A549 (cell line): ENCODE data around the gene SZT2. TPM values are rescaled to one million over a fixed set of nuclear protein-coding genes. Genes with fewer than 3 reads are reported as not detected.
A peak's percentile ranks its signal among the peaks of the same experiment; 100 is the strongest.

ENCODE experiments used
- ATAC-seq, 2 experiments: fragments of 200-7000 bp in 1 of 2; fragments of >200 bp in 1 of 2; cut with Nextera tagmentation in 1 of 2; cut with Tn5 transposase in 1 of 2; 3 replicates each; pipeline versions ENCODE4 v1.8.0 to v1.9.1; 2018 to 2020; ENCODE audit warnings: mild to moderate bottlenecking in 1 of 2, moderate library complexity in 1 of 2
- CTCF ChIA-PET: fragments of 300-600 bp; sonication (Branson Sonifier 250); formaldehyde crosslinking; extraction: SDS; loops from one replicate; lab custom pipeline; 2021; ENCODE audit warnings: antibody characterized with exemption, inconsistent platforms; lab: Yijun Ruan, JAX
- POLR2A ChIA-PET: fragments of 350-600 bp; formaldehyde crosslinking; extraction: SDS; loops from one replicate; lab custom pipeline; 2021; ENCODE audit warnings: antibody characterized with exemption, inconsistent platforms; lab: Yijun Ruan, JAX
- DNase-seq, 2 experiments: peaks; one replicate each; pipeline versions ENCODE4 v3.0.0 to v3.0.0-alpha.2; 2011 to 2016; ENCODE audit warnings: low read depth in 1 of 2, low spot score in 1 of 2
- FAIRE-seq: peaks from 2 replicates; lab custom pipeline; 2011; peaks lifted over from hg19 to GRCh38; lab: Jason Lieb, UNC
- H3K27ac ChIP-seq, 2 experiments: fragments of >200 bp; sonication (Bioruptor Twin); formaldehyde crosslinking; 3 replicates each; pipeline ENCODE4 v1.5.1; 2016 to 2017
- H3K4me1 ChIP-seq: fragments of >200 bp; sonication (Bioruptor Twin); formaldehyde crosslinking; 3 replicates; pipeline ENCODE4 v1.6.1; 2016
- H3K4me2 ChIP-seq: fragments of >200 bp; sonication (Bioruptor Twin); formaldehyde crosslinking; 3 replicates; pipeline ENCODE4 v1.6.1; 2016
- H3K4me3 ChIP-seq: fragments of >200 bp; sonication (Bioruptor Twin); formaldehyde crosslinking; 3 replicates; pipeline ENCODE4 v1.5.1; 2016
- H3K9me3 ChIP-seq: fragments of >200 bp; sonication (Bioruptor Twin); formaldehyde crosslinking; 3 replicates; pipeline ENCODE4 v1.6.1; 2016
- CBX8 ChIP-seq: fragments of 200-600 bp; sonication (generic); IDR thresholded peaks from 2 replicates; pipeline ENCODE4 v1.6.1; 2016
- CEBPB ChIP-seq, 2 experiments: fragments of >200 bp in 1 of 2; sonication (Bioruptor Twin) in 1 of 2; formaldehyde crosslinking in 1 of 2; IDR thresholded peaks; 2 replicates each; pipeline ENCODE4 v1.6.1; 2012 to 2016
- CHD4 ChIP-seq: fragments of 200-600 bp; sonication (generic); IDR thresholded peaks from 2 replicates; pipeline ENCODE4 v1.6.1; 2016; ENCODE audit warnings: antibody characterized with exemption, mild to moderate bottlenecking, borderline replicate concordance
- ELK1 ChIP-seq: fragments of 150-350 bp; IDR thresholded peaks from 2 replicates; pipeline ENCODE4 v1.6.1; 2014; ENCODE audit warnings: low read depth, mild to moderate bottlenecking, low read length
- EP300 ChIP-seq, 2 experiments: fragments of >200 bp; sonication (Bioruptor Twin); formaldehyde crosslinking; IDR thresholded peaks; 2 replicates in 1 of 2; 3 replicates in 1 of 2; pipeline ENCODE4 v1.6.1; 2016 to 2017
- FOXS1 ChIP-seq: fragments of 250-450 bp; sonication (Bioruptor Pico); IDR thresholded peaks from 2 replicates; pipeline ENCODE4 v1.5.0; 2020; ENCODE audit warnings: mild to moderate bottlenecking, moderate library complexity
- HDAC2 ChIP-seq: fragments of 200-600 bp; sonication (generic); IDR thresholded peaks from 2 replicates; pipeline ENCODE4 v1.6.1; 2016
- HES2 ChIP-seq: fragments of >200 bp; sonication (Bioruptor Twin); formaldehyde crosslinking; IDR thresholded peaks from 2 replicates; pipeline ENCODE4 v1.6.1; 2016
- HEYL ChIP-seq: fragments of 250-450 bp; sonication (Bioruptor Pico); IDR thresholded peaks from 2 replicates; pipeline ENCODE4 v1.8.0; 2021; ENCODE audit warnings: mild to moderate bottlenecking, moderate library complexity
- HOXA7 ChIP-seq: fragments of 250-450 bp; sonication (Bioruptor Pico); IDR thresholded peaks from 2 replicates; pipeline ENCODE4 v1.5.0; 2020; ENCODE audit warnings: mild to moderate bottlenecking, moderate library complexity
- HOXB5 ChIP-seq: fragments of 250-450 bp; sonication (Bioruptor Pico); IDR thresholded peaks from 2 replicates; pipeline ENCODE4 v1.5.0; 2020; ENCODE audit warnings: mild to moderate bottlenecking, moderate library complexity
- KDM1A ChIP-seq: fragments of 200-600 bp; sonication (generic); IDR thresholded peaks from 2 replicates; pipeline ENCODE4 v1.6.1; 2016; ENCODE audit warnings: low read depth, mild to moderate bottlenecking
- KDM5A ChIP-seq: fragments of 200-600 bp; sonication (generic); IDR thresholded peaks from 2 replicates; pipeline ENCODE4 v1.6.1; 2016; ENCODE audit warnings: antibody characterized with exemption, mild to moderate bottlenecking
- NR3C1 ChIP-seq: fragments of >200 bp; sonication (Bioruptor Twin); formaldehyde crosslinking; IDR thresholded peaks from 3 replicates; pipeline ENCODE4 v1.6.1; 2017
- PBX3 ChIP-seq: IDR thresholded peaks from 2 replicates; pipeline ENCODE4 v1.6.1; 2012
- PHF8 ChIP-seq: fragments of 200-600 bp; sonication (generic); IDR thresholded peaks from 2 replicates; pipeline ENCODE4 v1.6.1; 2016; ENCODE audit warnings: low read depth, mild to moderate bottlenecking, antibody characterized with exemption, moderate library complexity, borderline replicate concordance
- POLR2A ChIP-seq: IDR thresholded peaks from 2 replicates; pipeline ENCODE4 v1.6.1; 2012; ENCODE audit warnings: mild to moderate bottlenecking, low read length
- RAD21 ChIP-seq, 2 experiments: fragments of >200 bp in 1 of 2; sonication (Bioruptor Twin) in 1 of 2; formaldehyde crosslinking in 1 of 2; IDR thresholded peaks in 1 of 2; conservative IDR thresholded peaks in 1 of 2; 2 replicates in 1 of 2; 3 replicates in 1 of 2; pipeline ENCODE4 v1.6.1; 2012 to 2018; ENCODE audit warnings: inconsistent platforms in 1 of 2
- SMC3 ChIP-seq: fragments of >200 bp; sonication (Bioruptor Twin); formaldehyde crosslinking; IDR thresholded peaks from 3 replicates; pipeline ENCODE4 v1.6.1; 2018; ENCODE audit warnings: inconsistent platforms
- ZNF302 ChIP-seq: fragments of 250-450 bp; sonication (Bioruptor Pico); IDR thresholded peaks from 2 replicates; pipeline ENCODE4 v1.9.0; 2021; ENCODE audit warnings: inconsistent platforms, mild to moderate bottlenecking, moderate library complexity
- WGBS: methylation state at CpG from one replicate; pipeline ENCODE4 v1.1.6; 2017; ENCODE audit errors: missing lambda C conversion rate; 5-methylcytosine and 5-hydroxymethylcytosine counted together
- polyA plus RNA-seq, 4 experiments: library from polyadenylated mRNA; depleted of rRNA in 3 of 4; stranded (reverse); fragments of >200 nt; fragmentation: RNase III in 1 of 4; extraction: RNeasy Plus Mini Kit Qiagen cat#74134 plus additional on column Dnase treatment in 1 of 4; gene quantifications; 2 replicates in 3 of 4; 3 replicates in 1 of 4; pipeline ENCODE4 v1.2.3, GENCODE V29; 2011 to 2017
- TF ChIP-seq, protein P1 (sequence below): fragments of 250-450 bp; sonication (Bioruptor Pico); IDR thresholded peaks from 2 replicates; pipeline ENCODE4 v1.5.0; 2021; ENCODE audit warnings: mild to moderate bottlenecking, moderate library complexity, borderline replicate concordance
- TF ChIP-seq, protein P2 (sequence below): fragments of 450-650 bp; IDR thresholded peaks from 2 replicates; pipeline ENCODE4 v1.6.1; 2014; ENCODE audit warnings: antibody characterized with exemption

Gene SZT2
- polyA plus RNA-seq, 2 of the 4 experiments (the other 2 are of a cell fraction), result 6.1 to 6.5 TPM

- no peaks in the 10 kb centered on the region for H3K9me3 ChIP-seq
- CTCF ChIA-PET, result interaction anchor here (1.2 kb wide), 1 partner anchor 111 kb away, joined by 3 read pairs; no protein-coding TSS in a partner anchor
- H3K4me2 ChIP-seq, result no peak overlapping the region
- DNase-seq (no peak), ATAC-seq (no peak), FAIRE-seq (no peak)
- H3K4me1 ChIP-seq, result no peaks in the 10 kb centered on the region; the same call in 2 of the 3 replicates
- WGBS, result 97% methylated on average over 8 of the region's 16 CpGs
- TF ChIP-seq SMC3 (no peak), NR3C1 (no peak), CHD4 (no peak), POLR2A (no peak), FOXS1 (CRISPR knock-in tag) (no peak), CBX8 (no peak), CEBPB (IDR thresholded peaks at IDR 0.05) (no peak), EP300 (IDR thresholded peaks at IDR 0.05) (no peak), KDM5A (no peak), HOXB5 (CRISPR knock-in tag) (no peak), HES2 (no peak), HDAC2 (no peak), ZNF302 (CRISPR knock-in tag) (no peak), PHF8 (no peak), KDM1A (no peak)
- H3K27ac ChIP-seq, result no peak overlapping the region
- POLR2A ChIA-PET, result no interaction called here
- no peak overlapping the region for H3K4me3 ChIP-seq
These were observed 53.7 kb downstream of the SZT2 start for GRCh38 chr1:43443197-43443946.

- no peak for TF ChIP-seq CHD4
- no peak overlapping the region for H3K27ac ChIP-seq
- CTCF ChIA-PET, result interaction anchor here (1.2 kb wide), 1 partner anchor 110 kb away, joined by 3 read pairs; no protein-coding TSS in a partner anchor
- no peak for DNase-seq
- no peak overlapping the region for H3K4me2 ChIP-seq
- POLR2A ChIA-PET, result interaction anchor here (0.6 to 1.0 kb wide), 2 partner anchors 81 to 113 kb away, joined by 3 to 6 read pairs; no protein-coding TSS in a partner anchor
- WGBS, result 90% methylated on average over 13 of the region's 13 CpGs
- ATAC-seq, result no peak; a peak in 1 of 6 replicates
- no peaks in the 10 kb centered on the region; the same call in 2 of the 3 replicates for H3K4me1 ChIP-seq
- H3K4me3 ChIP-seq, result no peak overlapping the region
- H3K9me3 ChIP-seq, result no peaks in the 10 kb centered on the region
- no peak for FAIRE-seq
These were observed 54.6 kb downstream of the SZT2 start for GRCh38 chr1:43444151-43444828.

- H3K4me1 ChIP-seq, result no peaks in the 10 kb centered on the region; the same call in 2 of the 3 replicates
- no peaks in the 10 kb centered on the region for H3K9me3 ChIP-seq
- FAIRE-seq, result no peak
- H3K4me2 ChIP-seq, result no peak overlapping the region
- CTCF ChIA-PET, result no interaction called here
- DNase-seq, result no peak
- POLR2A ChIA-PET, result interaction anchor here (0.6 to 1.0 kb wide), 2 partner anchors 81 to 112 kb away, joined by 3 to 6 read pairs; no protein-coding TSS in a partner anchor
- peak in 1 of 2 experiments; percentile 43; a peak in 2 of 6 replicates for ATAC-seq
- no peak overlapping the region for H3K27ac ChIP-seq
- TF ChIP-seq, protein P1, sequence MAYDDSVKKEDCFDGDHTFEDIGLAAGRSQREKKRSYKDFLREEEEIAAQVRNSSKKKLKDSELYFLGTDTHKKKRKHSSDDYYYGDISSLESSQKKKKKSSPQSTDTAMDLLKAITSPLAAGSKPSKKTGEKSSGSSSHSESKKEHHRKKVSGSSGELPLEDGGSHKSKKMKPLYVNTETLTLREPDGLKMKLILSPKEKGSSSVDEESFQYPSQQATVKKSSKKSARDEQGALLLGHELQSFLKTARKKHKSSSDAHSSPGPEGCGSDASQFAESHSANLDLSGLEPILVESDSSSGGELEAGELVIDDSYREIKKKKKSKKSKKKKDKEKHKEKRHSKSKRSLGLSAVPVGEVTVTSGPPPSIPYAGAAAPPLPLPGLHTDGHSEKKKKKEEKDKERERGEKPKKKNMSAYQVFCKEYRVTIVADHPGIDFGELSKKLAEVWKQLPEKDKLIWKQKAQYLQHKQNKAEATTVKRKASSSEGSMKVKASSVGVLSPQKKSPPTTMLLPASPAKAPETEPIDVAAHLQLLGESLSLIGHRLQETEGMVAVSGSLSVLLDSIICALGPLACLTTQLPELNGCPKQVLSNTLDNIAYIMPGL (CRISPR knock-in tag), result no peak
- TF ChIP-seq, protein P2, sequence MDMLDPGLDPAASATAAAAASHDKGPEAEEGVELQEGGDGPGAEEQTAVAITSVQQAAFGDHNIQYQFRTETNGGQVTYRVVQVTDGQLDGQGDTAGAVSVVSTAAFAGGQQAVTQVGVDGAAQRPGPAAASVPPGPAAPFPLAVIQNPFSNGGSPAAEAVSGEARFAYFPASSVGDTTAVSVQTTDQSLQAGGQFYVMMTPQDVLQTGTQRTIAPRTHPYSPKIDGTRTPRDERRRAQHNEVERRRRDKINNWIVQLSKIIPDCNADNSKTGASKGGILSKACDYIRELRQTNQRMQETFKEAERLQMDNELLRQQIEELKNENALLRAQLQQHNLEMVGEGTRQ, result no peak
- TF ChIP-seq HEYL (CRISPR knock-in tag), result no peak
- TF ChIP-seq ELK1, result no peak
- TF ChIP-seq HOXA7 (CRISPR knock-in tag), result no peak
- TF ChIP-seq KDM1A, result no peak
- no peak for TF ChIP-seq RAD21 (conservative IDR thresholded peaks at IDR 0.05 in 1 of 2, IDR thresholded peaks at IDR 0.05 in 1 of 2)
- TF ChIP-seq PBX3, result no peak
- H3K4me3 ChIP-seq, result no peak overlapping the region
- 67% methylated on average over 1 of the region's 1 CpG for WGBS
These were observed 55.1 kb downstream of the SZT2 start for GRCh38 chr1:43444836-43445235.
